ENCODE data around the gene PARD3. TPM values are rescaled to one million over a fixed set of nuclear protein-coding genes. Genes with fewer than 3 reads are reported as not detected.

PARD3 gene
- total RNA-seq, 1 donor from 2014 or later: 37.5 TPM

- Histone ChIP-seq H3K27me3 (no peaks in the 10 kb centered on the region), H3K9me3 (no peaks in the 10 kb centered on the region), H3K4me3 (no peak overlapping the region), H3K4me1 (no peaks in the 10 kb centered on the region), H3K36me3 (no peaks in the 10 kb centered on the region), H3K27ac (no peak overlapping the region)
- no peak for TF ChIP-seq CTCF (IDR thresholded peaks at IDR 0.05)
- intact Hi-C loops (cut with DNase I): no loop called here
- DNase-seq (ENCODE audit: low spot score in 2 of 2): no peak
These were observed 389.1 kb downstream of the PARD3 start for GRCh38 chr10:34426041-34426440.

GRCh38 chr10:34423673-34424625 lies 391.1 kb downstream of the PARD3 start:
- Histone ChIP-seq H3K4me3 (no peak overlapping the region), H3K9me3 (no peaks in the 10 kb centered on the region), H3K36me3 (no peaks in the 10 kb centered on the region), H3K27me3 (no peaks in the 10 kb centered on the region), H3K4me1 (peaks cover 0 to 2% of the 10 kb centered on the region in 2 donors), H3K27ac (no peak overlapping the region)
- no peak for TF ChIP-seq CTCF (IDR thresholded peaks at IDR 0.05)
- DNase-seq (ENCODE audit: low spot score in 2 of 2): no peak
- intact Hi-C loops (cut with DNase I): no loop called here

GRCh38 chr10:34420795-34421194 lies 394.3 kb downstream of the PARD3 start:
- no peak overlapping the region for H3K27ac ChIP-seq
- intact Hi-C loops (cut with DNase I): no loop called here
- no peaks in the 10 kb centered on the region for H3K27me3 ChIP-seq
- no peak overlapping the region for H3K4me3 ChIP-seq
- H3K4me1 ChIP-seq: peaks cover 0 to 2% of the 10 kb centered on the region in 2 donors
- no peak for TF ChIP-seq CTCF (IDR thresholded peaks at IDR 0.05)
- no peaks in the 10 kb centered on the region for H3K36me3 ChIP-seq
- H3K9me3 ChIP-seq: no peaks in the 10 kb centered on the region
- no peak for DNase-seq (ENCODE audit: low spot score in 2 of 2)

- intact Hi-C loops (cut with DNase I): no loop called here
- peaks cover 0 to 2% of the 10 kb centered on the region in 2 donors for H3K4me1 ChIP-seq
- no peaks in the 10 kb centered on the region for H3K9me3 ChIP-seq
- no peaks in the 10 kb centered on the region for H3K36me3 ChIP-seq
- H3K27me3 ChIP-seq: no peaks in the 10 kb centered on the region
- no peak overlapping the region for H3K27ac ChIP-seq
- TF ChIP-seq CTCF (IDR thresholded peaks at IDR 0.05): no peak
- H3K4me3 ChIP-seq: no peak overlapping the region
- DNase-seq (ENCODE audit: low spot score in 2 of 2): no peak
These were observed 394.8 kb downstream of the PARD3 start for GRCh38 chr10:34420273-34420672.

GRCh38 chr10:34415039-34415438 lies 400.1 kb downstream of the PARD3 start:
- no peak overlapping the region for H3K4me3 ChIP-seq
- H3K27ac ChIP-seq: no peak overlapping the region
- H3K9me3 ChIP-seq: no peaks in the 10 kb centered on the region
- H3K4me1 ChIP-seq: no peaks in the 10 kb centered on the region
- H3K27me3 ChIP-seq: no peaks in the 10 kb centered on the region
- intact Hi-C loops (cut with DNase I): no loop called here
- no peaks in the 10 kb centered on the region for H3K36me3 ChIP-seq
- no peak for DNase-seq (ENCODE audit: low spot score in 2 of 2)
- no peak for TF ChIP-seq CTCF (IDR thresholded peaks at IDR 0.05)
